H1 (cell line): Measurements from ENCODE around the gene MYO5A.

Source experiments
- CBX8 ChIP-seq: fragments of 300-800, 300-1000 bp; sonication (generic); IDR thresholded peaks from 2 replicates; pipeline ENCODE4 v1.7.1; 2016; ENCODE audit warnings: low read depth, low read length, borderline replicate concordance
- EP300 ChIP-seq, 2 experiments: IDR thresholded peaks; 1 replicate in 1 of 2; 2 replicates in 1 of 2; pipeline ENCODE4 v1.6.1; 2011 to 2012; ENCODE audit warnings: low read depth in 2 of 2, low read length in 2 of 2, mild to moderate bottlenecking in 2 of 2, borderline replicate concordance in 1 of 2, inconsistent platforms in 1 of 2, moderate library complexity in 1 of 2

- no peak for TF ChIP-seq EP300 (IDR thresholded peaks at IDR 0.05; ENCODE audit: borderline replicate concordance in 1 of 2, low read depth in 2 of 2, low read length in 2 of 2)
- TF ChIP-seq CBX8 = no peak
Observed at GRCh38 chr15:52317688-52318087, 211.0 kb downstream of the MYO5A start.
